ENCODE data around the gene TRPM1. TPM values are rescaled to one million over a fixed set of nuclear protein-coding genes. Genes with fewer than 3 reads are reported as not detected.
A peak's percentile ranks its signal among the peaks of the same experiment; 100 is the strongest.

Gene TRPM1
- total RNA-seq, 6 experiments from 2014 or later = 0.03 to 0.18 (median 0.17) TPM; not detected in 3

DNA sequence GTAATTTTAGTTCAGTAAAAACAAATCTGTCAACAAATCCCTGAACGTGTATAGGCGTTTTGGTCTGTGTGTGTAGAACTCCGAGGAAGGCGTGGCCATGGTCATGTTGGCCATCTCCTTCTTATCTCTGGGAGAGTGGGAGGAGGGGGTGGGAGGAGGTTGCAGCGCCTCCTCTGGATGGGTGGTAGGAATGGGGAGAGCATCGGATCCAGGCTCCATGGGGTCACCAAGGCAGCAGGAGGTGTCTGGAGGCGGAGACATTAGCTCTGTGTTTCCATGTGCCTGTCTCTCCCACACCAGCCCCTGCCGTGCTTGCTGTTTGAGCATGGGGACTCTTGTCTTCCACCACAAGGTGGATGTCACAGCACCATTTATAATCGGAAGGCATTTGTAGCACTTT, 34.5 kb upstream of the TRPM1 start:
- Mint-ChIP-seq H3K27ac (no peak overlapping the region), H3K36me3 (ENCODE audit: low read depth) (no peaks in the 10 kb centered on the region), H3K27me3 (ENCODE audit: insufficient read depth) (peaks cover 18% of the 10 kb centered on the region), H3K4me1 (ENCODE audit: low read depth) (0 out of 2 replicates have a peak, but pooled peaks cover 3% of the 10 kb centered on the region), H3K4me3 (no peak overlapping the region), H3K9me3 (no peaks in the 10 kb centered on the region)
- TF ChIP-seq, protein P1, sequence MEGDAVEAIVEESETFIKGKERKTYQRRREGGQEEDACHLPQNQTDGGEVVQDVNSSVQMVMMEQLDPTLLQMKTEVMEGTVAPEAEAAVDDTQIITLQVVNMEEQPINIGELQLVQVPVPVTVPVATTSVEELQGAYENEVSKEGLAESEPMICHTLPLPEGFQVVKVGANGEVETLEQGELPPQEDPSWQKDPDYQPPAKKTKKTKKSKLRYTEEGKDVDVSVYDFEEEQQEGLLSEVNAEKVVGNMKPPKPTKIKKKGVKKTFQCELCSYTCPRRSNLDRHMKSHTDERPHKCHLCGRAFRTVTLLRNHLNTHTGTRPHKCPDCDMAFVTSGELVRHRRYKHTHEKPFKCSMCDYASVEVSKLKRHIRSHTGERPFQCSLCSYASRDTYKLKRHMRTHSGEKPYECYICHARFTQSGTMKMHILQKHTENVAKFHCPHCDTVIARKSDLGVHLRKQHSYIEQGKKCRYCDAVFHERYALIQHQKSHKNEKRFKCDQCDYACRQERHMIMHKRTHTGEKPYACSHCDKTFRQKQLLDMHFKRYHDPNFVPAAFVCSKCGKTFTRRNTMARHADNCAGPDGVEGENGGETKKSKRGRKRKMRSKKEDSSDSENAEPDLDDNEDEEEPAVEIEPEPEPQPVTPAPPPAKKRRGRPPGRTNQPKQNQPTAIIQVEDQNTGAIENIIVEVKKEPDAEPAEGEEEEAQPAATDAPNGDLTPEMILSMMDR (IDR thresholded peaks at IDR 0.05) = 0 out of 2 replicates have a peak, but pooled peaks have one; percentile 25
- no peak for DNase-seq

DNA sequence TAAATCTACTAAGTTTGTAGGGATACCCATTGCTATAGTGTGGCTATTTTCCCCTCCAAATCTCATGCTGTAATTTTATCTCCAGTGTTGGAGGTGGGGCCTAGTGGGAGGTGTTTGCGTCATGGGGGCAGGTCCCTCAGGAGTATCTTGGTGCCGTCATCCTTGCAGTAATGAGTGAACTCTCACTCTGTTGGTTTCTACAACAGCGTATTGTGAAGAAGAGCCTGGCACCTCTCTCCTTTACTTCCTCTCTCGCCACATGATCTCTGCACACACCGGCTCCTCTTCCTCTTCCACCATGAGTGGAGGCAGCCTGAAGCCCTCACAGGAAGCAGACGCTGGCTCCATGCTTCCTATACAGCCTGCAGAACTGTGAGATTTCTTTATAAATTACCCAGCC, 34.0 kb upstream of the TRPM1 start:
- TF ChIP-seq, protein P1 (IDR thresholded peaks at IDR 0.05) = no peak
- Mint-ChIP-seq H3K9me3 (no peaks in the 10 kb centered on the region), H3K36me3 (ENCODE audit: low read depth) (no peaks in the 10 kb centered on the region), H3K27me3 (ENCODE audit: insufficient read depth) (peaks cover 18% of the 10 kb centered on the region), H3K27ac (no peak overlapping the region), H3K4me1 (ENCODE audit: low read depth) (peaks cover 8% of the 10 kb centered on the region; the same call in 1 of the 2 replicates), H3K4me3 (no peak overlapping the region)
- no peak for DNase-seq

DNA sequence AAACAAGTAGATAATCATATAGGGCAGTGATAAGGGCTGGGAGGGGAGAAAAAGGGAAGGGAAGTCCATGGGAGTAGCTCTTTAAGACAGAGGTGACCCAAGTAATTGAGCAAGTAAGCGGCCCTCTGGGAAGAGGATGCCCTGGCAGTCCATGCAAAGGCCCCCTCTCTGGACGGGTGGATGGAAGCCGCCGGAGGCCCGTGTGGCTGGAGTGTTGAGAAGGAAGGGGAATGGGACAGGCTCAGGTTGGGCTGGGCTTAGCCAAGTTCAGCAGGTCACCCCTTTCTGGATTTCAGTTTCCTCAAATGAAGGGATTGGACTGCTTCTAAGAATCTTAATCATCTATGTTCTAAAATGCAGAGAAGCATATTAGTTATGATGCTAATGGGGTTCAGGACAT, 32.4 kb upstream of the TRPM1 start:
- DNase-seq = no peak
- H3K9me3 Mint-ChIP-seq = no peaks in the 10 kb centered on the region
- H3K4me3 Mint-ChIP-seq = no peak overlapping the region
- H3K27ac Mint-ChIP-seq = no peak overlapping the region
- H3K4me1 Mint-ChIP-seq (ENCODE audit: low read depth) = peaks cover 18% of the 10 kb centered on the region
- TF ChIP-seq, protein P1 (IDR thresholded peaks at IDR 0.05) = no peak
- peaks cover 18% of the 10 kb centered on the region for H3K27me3 Mint-ChIP-seq (ENCODE audit: insufficient read depth)
- no peaks in the 10 kb centered on the region for H3K36me3 Mint-ChIP-seq (ENCODE audit: low read depth)

DNA sequence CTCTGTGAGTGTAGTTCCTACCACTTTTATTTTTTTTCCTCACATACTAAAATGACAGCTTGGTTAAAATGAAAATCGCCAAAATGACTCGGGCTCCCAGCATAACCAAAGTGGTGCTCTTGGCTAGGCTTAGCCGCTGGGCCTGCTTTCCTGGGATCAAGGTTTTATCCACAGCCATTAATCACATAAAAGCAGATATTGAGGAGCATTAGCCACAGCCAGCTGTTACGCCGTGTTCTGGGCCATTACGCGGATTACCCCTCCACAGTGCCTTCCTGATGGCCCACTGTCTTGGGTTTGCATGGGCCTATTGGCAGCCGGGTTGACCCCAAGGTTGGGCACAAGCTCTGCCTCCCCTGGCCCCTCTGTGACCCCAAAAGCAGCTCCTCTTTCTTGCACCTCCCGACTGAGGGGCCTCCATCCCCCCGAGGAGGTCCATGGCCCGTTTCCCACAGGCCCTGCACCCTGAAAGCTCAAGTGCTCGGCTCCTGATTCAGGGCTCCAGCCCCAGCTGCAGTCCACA, 30.4 kb upstream of the TRPM1 start:
- Mint-ChIP-seq H3K36me3 (ENCODE audit: low read depth) (no peaks in the 10 kb centered on the region), H3K27me3 (ENCODE audit: insufficient read depth) (peaks cover 12% of the 10 kb centered on the region), H3K9me3 (no peaks in the 10 kb centered on the region), H3K27ac (no peak overlapping the region), H3K4me3 (no peak overlapping the region), H3K4me1 (ENCODE audit: low read depth) (peaks cover 24% of the 10 kb centered on the region)
- TF ChIP-seq, protein P1 (IDR thresholded peaks at IDR 0.05) = no peak
- DNase-seq = no peak

DNA sequence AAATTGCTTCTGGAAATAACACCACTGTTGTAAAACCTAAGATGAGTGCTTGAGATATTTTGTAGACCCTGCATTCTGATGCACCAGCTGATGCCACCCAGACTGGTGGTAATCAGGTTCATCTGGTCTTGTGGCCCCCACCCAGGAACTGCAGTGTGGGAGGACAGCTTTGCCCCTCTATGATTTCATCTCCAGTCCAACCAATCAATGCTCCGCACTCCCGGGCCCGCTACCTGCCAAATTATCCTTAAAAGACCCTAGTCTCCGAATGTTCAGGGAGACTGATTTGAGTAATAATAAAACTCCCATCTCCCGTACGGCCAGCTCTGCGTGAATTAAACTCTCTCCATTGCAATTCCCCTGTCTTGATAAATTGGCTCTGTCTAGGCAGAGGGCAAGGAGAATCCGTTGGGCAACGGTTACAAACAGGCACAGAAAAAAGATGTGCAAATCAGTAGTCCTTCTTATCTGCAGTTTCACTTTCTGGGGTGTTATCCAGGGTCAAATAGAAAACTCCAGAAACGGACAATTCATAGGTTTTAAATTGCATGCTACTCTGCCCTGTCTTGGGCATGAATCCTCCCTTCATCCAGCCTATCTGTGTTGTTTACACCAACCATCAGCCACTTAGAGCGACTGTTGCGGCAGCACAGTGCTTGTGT, 29.2 kb upstream of the TRPM1 start:
- peaks cover 9% of the 10 kb centered on the region for H3K27me3 Mint-ChIP-seq (ENCODE audit: insufficient read depth)
- peaks cover 24% of the 10 kb centered on the region for H3K4me1 Mint-ChIP-seq (ENCODE audit: low read depth)
- H3K9me3 Mint-ChIP-seq = no peaks in the 10 kb centered on the region
- H3K4me3 Mint-ChIP-seq = peak overlapping the region; percentile 11; the same call in 1 of the 2 replicates
- no peak for DNase-seq
- TF ChIP-seq, protein P1 (IDR thresholded peaks at IDR 0.05) = no peak
- H3K27ac Mint-ChIP-seq = no peak overlapping the region
- H3K36me3 Mint-ChIP-seq (ENCODE audit: low read depth) = no peaks in the 10 kb centered on the region

Data from HFFc6 (cell line).